Parietal lobe (tissue), 1 donor: Measurements from ENCODE around the gene GRK6. TPM values are rescaled to one million over a fixed set of nuclear protein-coding genes. Genes with fewer than 3 reads are reported as not detected.

Source experiments
- total RNA-seq: library from RNA; depleted of rRNA; stranded (reverse); fragments of >200 nt; gene quantifications from one replicate; pipeline ENCODE4 v1.2.3, GENCODE V29; 2014

GRK6 gene
- total RNA-seq, result 24.1 TPM

DNA sequence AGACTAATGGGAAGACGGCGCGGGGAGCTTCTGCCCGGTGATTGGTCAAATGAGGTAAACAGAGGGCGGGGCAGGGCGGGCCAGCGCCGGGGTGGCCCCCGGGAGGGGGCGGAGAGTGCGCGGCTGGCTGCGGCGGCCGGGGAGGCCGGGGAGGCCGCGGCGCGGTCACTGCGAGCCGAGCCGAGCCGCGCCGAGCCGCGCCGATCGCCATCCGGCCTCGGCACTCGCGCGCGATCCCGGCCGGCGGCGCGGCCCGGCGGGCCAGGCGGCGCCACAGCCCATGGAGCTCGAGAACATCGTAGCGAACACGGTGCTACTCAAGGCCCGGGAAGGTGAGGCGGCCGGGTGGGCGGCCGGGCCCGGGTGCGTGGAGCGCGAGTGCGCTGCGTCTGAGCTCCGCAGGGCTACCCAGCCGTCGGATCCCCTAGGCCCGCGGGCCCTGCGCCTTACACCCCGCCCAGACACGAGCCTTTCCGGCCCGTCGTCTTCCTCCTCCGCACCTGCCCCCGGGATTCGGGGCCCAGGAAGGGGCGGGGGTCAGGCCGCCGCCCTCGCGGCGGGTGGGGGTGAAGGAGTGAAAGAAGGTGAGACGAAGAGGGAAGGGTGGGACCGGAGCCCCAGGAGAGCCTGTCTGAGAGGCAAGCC, at the start of gene GRK6:
TSS of gene GRK6 (plus strand) at position 111 of the 645 bp plus-strand sequence. CDS start at position 281, 170 bp downstream.

GRCh38 chr5:177384134-177384533, 42.3 kb upstream of the GRK6 start, which contains the start of gene SLC34A1:
Gene SLC34A1 (plus strand): TSS chr5:177384434. CDS start chr5:177385742, 1,308 bp downstream.

GRCh38 chr5:177399997-177400868, 26.2 kb upstream of the GRK6 start, which contains the start of gene PFN3:
Gene PFN3 (minus strand): TSS chr5:177400661. CDS start chr5:177400576, 85 bp downstream.

DNA sequence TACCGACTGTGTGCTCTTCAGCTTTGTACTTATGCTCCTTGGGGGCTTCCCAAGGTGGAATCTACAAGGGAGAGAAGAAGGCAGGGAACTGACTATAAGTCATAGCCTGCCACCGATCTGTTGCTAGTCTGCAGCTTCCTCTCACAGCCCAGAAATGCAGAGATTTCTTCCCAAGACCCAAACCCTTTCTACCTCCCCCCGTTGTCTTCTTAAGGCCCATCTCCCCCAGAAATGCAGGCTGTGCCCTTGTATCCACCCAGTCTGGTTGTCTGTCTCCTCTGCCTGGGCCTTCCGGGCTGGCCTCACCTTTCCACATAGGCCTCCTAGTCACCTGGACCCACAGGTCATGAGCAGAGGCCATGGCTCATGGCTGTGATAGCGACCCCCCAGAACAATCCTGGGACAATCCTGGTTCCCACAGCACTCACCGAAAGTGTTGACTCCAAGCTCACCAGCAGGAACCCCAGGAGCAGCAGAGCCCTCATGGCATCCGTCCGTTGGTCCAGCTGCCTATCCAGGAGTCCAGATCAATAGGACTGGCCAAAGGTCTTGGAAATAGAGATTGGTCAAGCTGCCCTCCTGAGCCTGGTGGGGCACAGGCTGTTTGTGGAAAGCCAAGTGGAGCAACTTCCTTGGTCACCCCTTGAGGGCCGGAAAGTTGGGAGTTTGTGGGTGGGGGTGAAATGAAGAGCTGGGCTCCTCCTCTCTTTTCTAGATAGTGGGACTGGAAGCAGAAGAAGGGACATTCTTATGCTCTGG, 17.3 kb upstream of the GRK6 start, which contains the start of gene F12:
TSS of gene F12 (minus strand) at position 522 of the 759 bp plus-strand sequence. CDS start at position 485, 37 bp downstream.

DNA sequence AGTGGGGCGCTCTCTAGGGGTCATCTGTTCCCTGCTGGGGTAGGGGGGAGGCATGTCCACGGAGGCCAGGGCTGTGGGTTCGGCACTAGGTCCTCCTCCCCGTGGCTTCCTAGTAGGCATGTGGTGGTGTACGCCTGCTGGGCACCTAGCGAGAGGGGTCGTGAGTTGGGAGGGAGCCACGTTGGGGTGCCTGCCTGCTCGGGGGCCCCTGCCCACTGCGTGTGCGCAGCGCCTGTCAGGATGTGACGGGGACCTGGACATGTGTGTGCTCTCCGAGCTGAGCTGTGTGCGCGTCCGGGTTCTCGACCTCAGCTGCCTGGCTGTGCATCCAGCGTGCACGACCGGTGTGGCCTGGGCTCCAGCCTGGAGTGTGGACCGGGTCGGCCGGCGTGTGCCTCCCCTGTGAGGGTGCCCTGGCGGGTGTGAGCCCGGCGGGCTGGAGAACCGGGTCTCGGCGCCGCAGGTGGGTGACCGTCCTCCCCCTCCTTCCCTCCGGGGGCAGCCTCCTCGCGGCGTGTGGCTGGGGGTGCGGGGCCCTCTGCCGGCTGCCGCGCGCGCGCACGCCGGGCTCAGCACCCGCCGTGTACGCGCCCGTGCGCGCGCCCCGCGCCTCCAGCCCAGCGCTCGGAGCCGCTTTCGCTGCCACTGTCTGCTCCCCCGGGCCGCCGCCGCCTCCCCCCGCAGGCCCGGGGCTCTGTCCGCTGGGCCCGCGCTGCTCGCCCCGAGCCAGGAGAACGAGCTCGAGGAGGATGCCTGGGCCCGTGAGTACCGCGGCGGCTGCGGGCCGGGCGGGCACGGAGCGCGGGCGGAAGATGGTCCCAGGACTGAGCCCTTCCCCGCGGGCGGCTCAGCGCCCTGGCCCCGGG, 20.0 kb downstream of the GRK6 start, which contains the start of gene PRR7:
TSS of gene PRR7 (plus strand) at position 615 of the 866 bp plus-strand sequence. CDS start 8,254 bp downstream, outside the sequence.

GRCh38 chr5:177473443-177474001, 47.0 kb downstream of the GRK6 start, which contains the start of gene DBN1:
Gene DBN1 (minus strand): TSS chr5:177473634. CDS start chr5:177473521, 113 bp downstream.

Other genes starting within 250 kb of the GRK6 start
- gene RAB24, start 123.0 kb upstream of the GRK6 start, total RNA-seq, result 13.8 TPM
- gene PRELID1, start 122.9 kb upstream of the GRK6 start, total RNA-seq, result 29.7 TPM
- 10.3 TPM for gene MXD3, start 114.8 kb upstream of the GRK6 start, total RNA-seq
- 93.0 TPM for gene LMAN2, start 75.0 kb upstream of the GRK6 start, total RNA-seq
- 5.0 TPM for gene RGS14, start 68.8 kb upstream of the GRK6 start, total RNA-seq
- gene SLC34A1, start 42.2 kb upstream of the GRK6 start, total RNA-seq, result not detected
- 1.6 TPM for gene PFN3, start 26.0 kb upstream of the GRK6 start, total RNA-seq
- 3.4 TPM for gene F12, start 17.1 kb upstream of the GRK6 start, total RNA-seq
- 11.9 TPM for gene PRR7, start 20.1 kb downstream of the GRK6 start, total RNA-seq
- gene DBN1, start 47.0 kb downstream of the GRK6 start, total RNA-seq, result 224 TPM
- gene PDLIM7, start 70.9 kb downstream of the GRK6 start, total RNA-seq, result 9.1 TPM
- 9.1 TPM for gene DOK3, start 83.2 kb downstream of the GRK6 start, total RNA-seq
- 92.6 TPM for gene DDX41, start 90.3 kb downstream of the GRK6 start, total RNA-seq
- 60.4 TPM for gene FAM193B, start 127.9 kb downstream of the GRK6 start, total RNA-seq
- 24.4 TPM for gene TMED9, start 165.5 kb downstream of the GRK6 start, total RNA-seq
- gene B4GALT7, start 173.5 kb downstream of the GRK6 start, total RNA-seq, result 20.7 TPM